ENCODE data around the gene MYO10.

The MYO10 gene

DNA sequence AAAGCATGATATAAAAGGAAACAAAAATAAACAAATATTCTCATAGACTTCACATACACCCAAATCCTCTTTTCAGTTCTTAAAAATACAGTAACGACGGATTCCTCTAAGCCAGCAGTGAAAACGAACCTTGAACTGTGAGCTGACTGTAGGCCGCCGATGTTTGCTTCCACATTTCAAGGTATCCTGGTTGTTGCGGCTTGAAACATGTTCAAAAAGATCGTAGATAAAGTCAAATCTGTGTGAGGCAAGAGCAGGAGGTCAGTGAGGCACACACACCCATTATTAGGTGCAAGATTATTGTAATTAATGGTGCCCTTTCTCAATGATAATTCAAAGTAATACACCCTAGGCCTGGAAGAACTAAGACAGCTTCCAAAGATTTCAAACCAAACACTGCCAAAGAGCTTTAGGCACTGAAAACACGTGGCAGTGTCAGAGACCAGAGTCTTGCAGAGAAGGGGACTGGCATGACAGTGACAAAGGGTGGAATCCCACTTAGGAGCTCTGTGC lies 178.0 kb downstream of the MYO10 start:
- TF ChIP-seq CREB1 (IDR thresholded peaks at IDR 0.05; ENCODE audit: low read depth) (no peak), EP300 (IDR thresholded peaks at IDR 0.05; ENCODE audit: borderline replicate concordance) (no peak), YY1 (IDR thresholded peaks at IDR 0.05; ENCODE audit: low read depth) (no peak), RAD21 (IDR thresholded peaks at IDR 0.05; ENCODE audit: low read depth) (no peak), EGR1 (IDR thresholded peaks at IDR 0.05) (no peak), TAF1 (IDR thresholded peaks at IDR 0.05; ENCODE audit: low read depth) (no peak), NFIC (IDR thresholded peaks at IDR 0.05) (no peak), CEBPB (IDR thresholded peaks at IDR 0.05) (no peak), FOXM1 (IDR thresholded peaks at IDR 0.05; ENCODE audit: borderline replicate concordance, low read depth) (no peak), TEAD4 (IDR thresholded peaks at IDR 0.05) (no peak), TCF12 (IDR thresholded peaks at IDR 0.05; ENCODE audit: low read depth) (no peak), ZBTB7A (IDR thresholded peaks at IDR 0.05; ENCODE audit: low read depth) (no peak)
- TF ChIP-seq, protein P1, sequence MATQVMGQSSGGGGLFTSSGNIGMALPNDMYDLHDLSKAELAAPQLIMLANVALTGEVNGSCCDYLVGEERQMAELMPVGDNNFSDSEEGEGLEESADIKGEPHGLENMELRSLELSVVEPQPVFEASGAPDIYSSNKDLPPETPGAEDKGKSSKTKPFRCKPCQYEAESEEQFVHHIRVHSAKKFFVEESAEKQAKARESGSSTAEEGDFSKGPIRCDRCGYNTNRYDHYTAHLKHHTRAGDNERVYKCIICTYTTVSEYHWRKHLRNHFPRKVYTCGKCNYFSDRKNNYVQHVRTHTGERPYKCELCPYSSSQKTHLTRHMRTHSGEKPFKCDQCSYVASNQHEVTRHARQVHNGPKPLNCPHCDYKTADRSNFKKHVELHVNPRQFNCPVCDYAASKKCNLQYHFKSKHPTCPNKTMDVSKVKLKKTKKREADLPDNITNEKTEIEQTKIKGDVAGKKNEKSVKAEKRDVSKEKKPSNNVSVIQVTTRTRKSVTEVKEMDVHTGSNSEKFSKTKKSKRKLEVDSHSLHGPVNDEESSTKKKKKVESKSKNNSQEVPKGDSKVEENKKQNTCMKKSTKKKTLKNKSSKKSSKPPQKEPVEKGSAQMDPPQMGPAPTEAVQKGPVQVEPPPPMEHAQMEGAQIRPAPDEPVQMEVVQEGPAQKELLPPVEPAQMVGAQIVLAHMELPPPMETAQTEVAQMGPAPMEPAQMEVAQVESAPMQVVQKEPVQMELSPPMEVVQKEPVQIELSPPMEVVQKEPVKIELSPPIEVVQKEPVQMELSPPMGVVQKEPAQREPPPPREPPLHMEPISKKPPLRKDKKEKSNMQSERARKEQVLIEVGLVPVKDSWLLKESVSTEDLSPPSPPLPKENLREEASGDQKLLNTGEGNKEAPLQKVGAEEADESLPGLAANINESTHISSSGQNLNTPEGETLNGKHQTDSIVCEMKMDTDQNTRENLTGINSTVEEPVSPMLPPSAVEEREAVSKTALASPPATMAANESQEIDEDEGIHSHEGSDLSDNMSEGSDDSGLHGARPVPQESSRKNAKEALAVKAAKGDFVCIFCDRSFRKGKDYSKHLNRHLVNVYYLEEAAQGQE (IDR thresholded peaks at IDR 0.05; ENCODE audit: low read depth), result no peak
- TF ChIP-seq, protein P2, sequence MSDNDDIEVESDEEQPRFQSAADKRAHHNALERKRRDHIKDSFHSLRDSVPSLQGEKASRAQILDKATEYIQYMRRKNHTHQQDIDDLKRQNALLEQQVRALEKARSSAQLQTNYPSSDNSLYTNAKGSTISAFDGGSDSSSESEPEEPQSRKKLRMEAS (IDR thresholded peaks at IDR 0.05), result no peak
- TF ChIP-seq, protein P3, sequence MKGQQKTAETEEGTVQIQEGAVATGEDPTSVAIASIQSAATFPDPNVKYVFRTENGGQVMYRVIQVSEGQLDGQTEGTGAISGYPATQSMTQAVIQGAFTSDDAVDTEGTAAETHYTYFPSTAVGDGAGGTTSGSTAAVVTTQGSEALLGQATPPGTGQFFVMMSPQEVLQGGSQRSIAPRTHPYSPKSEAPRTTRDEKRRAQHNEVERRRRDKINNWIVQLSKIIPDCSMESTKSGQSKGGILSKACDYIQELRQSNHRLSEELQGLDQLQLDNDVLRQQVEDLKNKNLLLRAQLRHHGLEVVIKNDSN (IDR thresholded peaks at IDR 0.05), result no peak

DNA sequence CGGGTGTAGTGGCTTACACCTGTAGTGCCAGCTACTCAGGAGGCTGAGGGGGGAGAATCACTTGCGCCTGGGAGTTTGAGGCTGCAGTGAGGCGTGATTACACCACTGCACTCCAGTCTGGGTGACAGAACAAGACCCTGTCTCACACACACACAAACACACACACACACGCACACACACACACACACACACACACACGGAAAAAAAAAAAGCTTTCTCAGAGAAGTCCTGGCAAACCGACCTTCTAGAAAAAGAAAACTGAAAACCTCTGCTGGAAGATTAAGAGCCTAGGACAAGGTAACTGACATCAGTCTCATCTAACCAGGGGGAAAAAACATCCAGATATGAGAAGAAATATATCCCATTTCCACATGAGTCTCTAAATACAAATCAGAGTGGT lies 178.9 kb downstream of the MYO10 start:
- TF ChIP-seq, protein P3 (IDR thresholded peaks at IDR 0.05), result no peak
- TF ChIP-seq ZBTB7A (IDR thresholded peaks at IDR 0.05; ENCODE audit: low read depth), result no peak
- no peak for TF ChIP-seq NFIC (IDR thresholded peaks at IDR 0.05)
- no peak for TF ChIP-seq EP300 (IDR thresholded peaks at IDR 0.05; ENCODE audit: borderline replicate concordance)

DNA sequence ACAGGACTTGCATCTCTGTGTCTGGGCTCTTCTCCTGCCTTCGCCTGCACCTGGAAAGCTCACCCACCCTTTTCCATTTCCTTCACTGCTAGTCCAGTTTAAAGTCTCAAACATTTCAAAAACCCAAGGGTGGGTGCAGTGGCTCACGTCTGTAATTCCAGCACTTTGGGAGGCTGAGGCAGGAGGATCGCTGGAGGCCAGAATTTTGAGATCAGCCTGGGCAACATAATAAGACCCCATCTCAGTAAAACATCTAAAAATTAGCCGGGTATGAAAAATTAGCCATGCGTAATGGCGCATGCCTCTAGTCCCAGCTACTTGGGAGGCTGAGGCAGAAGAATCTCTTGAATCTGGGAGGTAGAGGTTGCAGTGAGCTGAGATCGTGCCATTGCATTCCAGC lies 179.4 kb downstream of the MYO10 start:
- TF ChIP-seq TEAD4 (IDR thresholded peaks at IDR 0.05), result no peak
- TF ChIP-seq, protein P2 (IDR thresholded peaks at IDR 0.05), result no peak
- no peak for TF ChIP-seq ZBTB7A (IDR thresholded peaks at IDR 0.05; ENCODE audit: low read depth)
- TF ChIP-seq YY1 (IDR thresholded peaks at IDR 0.05; ENCODE audit: low read depth), result no peak
- no peak for TF ChIP-seq RAD21 (IDR thresholded peaks at IDR 0.05; ENCODE audit: low read depth)
- TF ChIP-seq CREB1 (IDR thresholded peaks at IDR 0.05; ENCODE audit: low read depth), result no peak
- no peak for TF ChIP-seq TAF1 (IDR thresholded peaks at IDR 0.05; ENCODE audit: low read depth)
- TF ChIP-seq FOXM1 (IDR thresholded peaks at IDR 0.05; ENCODE audit: borderline replicate concordance, low read depth), result no peak
- TF ChIP-seq, protein P3 (IDR thresholded peaks at IDR 0.05), result no peak
- TF ChIP-seq EGR1 (IDR thresholded peaks at IDR 0.05), result no peak
- no peak for TF ChIP-seq TCF12 (IDR thresholded peaks at IDR 0.05; ENCODE audit: low read depth)
- TF ChIP-seq NFIC (IDR thresholded peaks at IDR 0.05), result no peak
- TF ChIP-seq CEBPB (IDR thresholded peaks at IDR 0.05), result no peak
- TF ChIP-seq EP300 (IDR thresholded peaks at IDR 0.05; ENCODE audit: borderline replicate concordance), result no peak
- TF ChIP-seq, protein P1 (IDR thresholded peaks at IDR 0.05; ENCODE audit: low read depth), result no peak

DNA sequence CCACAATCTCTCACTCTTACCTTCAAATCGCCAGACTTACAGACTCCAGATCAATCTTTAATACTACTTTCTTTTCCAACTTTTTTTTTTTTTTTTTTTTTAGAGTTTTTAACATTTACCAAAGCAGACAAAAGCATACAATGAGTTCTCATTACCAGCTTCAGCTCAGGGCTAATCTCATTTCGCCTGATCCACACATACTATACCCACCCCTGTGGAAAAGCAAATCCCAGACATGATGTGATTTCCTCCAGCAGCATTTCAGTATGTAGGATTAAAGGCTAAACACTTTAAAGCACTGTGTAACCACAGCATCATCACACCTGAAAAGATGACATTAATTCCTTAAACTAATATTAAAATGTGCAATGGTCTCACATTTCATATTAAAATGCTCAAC lies 180.4 kb downstream of the MYO10 start:
- TF ChIP-seq TCF12 (IDR thresholded peaks at IDR 0.05; ENCODE audit: low read depth) (no peak), RAD21 (IDR thresholded peaks at IDR 0.05; ENCODE audit: low read depth) (no peak), NFIC (IDR thresholded peaks at IDR 0.05) (no peak), CREB1 (IDR thresholded peaks at IDR 0.05; ENCODE audit: low read depth) (no peak), EGR1 (IDR thresholded peaks at IDR 0.05) (no peak), YY1 (IDR thresholded peaks at IDR 0.05; ENCODE audit: low read depth) (no peak), ZBTB7A (IDR thresholded peaks at IDR 0.05; ENCODE audit: low read depth) (no peak), TEAD4 (IDR thresholded peaks at IDR 0.05) (no peak)
- TF ChIP-seq, protein P2 (IDR thresholded peaks at IDR 0.05), result no peak
- TF ChIP-seq, protein P3 (IDR thresholded peaks at IDR 0.05), result no peak

DNA sequence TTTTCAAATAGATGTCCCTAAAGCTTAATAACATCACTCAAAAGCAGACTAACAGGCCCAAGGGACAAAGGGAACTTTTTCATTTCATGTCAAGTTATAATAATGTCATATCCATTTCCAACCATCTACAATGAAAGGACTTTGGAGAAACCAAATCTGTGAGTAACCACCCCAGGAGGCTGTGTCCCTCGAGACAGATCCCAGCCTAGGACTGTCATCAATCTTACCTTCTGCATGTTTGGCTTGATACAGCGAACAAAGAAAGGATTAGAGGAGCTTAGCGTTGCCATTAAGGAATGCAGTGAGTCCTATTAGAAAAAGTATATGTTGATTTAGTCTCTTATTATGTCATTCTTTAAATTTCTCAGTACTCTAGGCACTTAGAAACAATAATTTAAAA lies 181.5 kb downstream of the MYO10 start:
- TF ChIP-seq EP300 (IDR thresholded peaks at IDR 0.05; ENCODE audit: borderline replicate concordance), result no peak
- TF ChIP-seq ZBTB7A (IDR thresholded peaks at IDR 0.05; ENCODE audit: low read depth), result no peak
- no peak for TF ChIP-seq CREB1 (IDR thresholded peaks at IDR 0.05; ENCODE audit: low read depth)
- no peak for TF ChIP-seq EGR1 (IDR thresholded peaks at IDR 0.05)
- no peak for TF ChIP-seq FOXM1 (IDR thresholded peaks at IDR 0.05; ENCODE audit: borderline replicate concordance, low read depth)
- TF ChIP-seq, protein P1 (IDR thresholded peaks at IDR 0.05; ENCODE audit: low read depth), result no peak
- TF ChIP-seq NFIC (IDR thresholded peaks at IDR 0.05), result no peak
- TF ChIP-seq RAD21 (IDR thresholded peaks at IDR 0.05; ENCODE audit: low read depth), result no peak
- no peak for TF ChIP-seq TEAD4 (IDR thresholded peaks at IDR 0.05)
- TF ChIP-seq, protein P3 (IDR thresholded peaks at IDR 0.05), result no peak
- TF ChIP-seq TAF1 (IDR thresholded peaks at IDR 0.05; ENCODE audit: low read depth), result no peak
- no peak for TF ChIP-seq YY1 (IDR thresholded peaks at IDR 0.05; ENCODE audit: low read depth)
- TF ChIP-seq TCF12 (IDR thresholded peaks at IDR 0.05; ENCODE audit: low read depth), result no peak
- TF ChIP-seq, protein P2 (IDR thresholded peaks at IDR 0.05), result no peak
- no peak for TF ChIP-seq CEBPB (IDR thresholded peaks at IDR 0.05)
